Ovary (tissue), 9 donors: ENCODE results near the gene NAPB. TPM values are rescaled to one million over a fixed set of nuclear protein-coding genes. Genes with fewer than 3 reads are reported as not detected.

Experiments
- DNase-seq, 5 donors: peaks; one replicate each; pipeline ENCODE4 v3.0.0-alpha.2; 2019 to 2020
- H3K27ac ChIP-seq, 2 donors: fragments of 200-600 bp; one replicate each; pipeline versions ENCODE4 v1.5.1 to v1.8.0; 2019 to 2022
- H3K27me3 ChIP-seq: fragments of 200-600 bp; one replicate; pipeline ENCODE4 v1.8.0; 2022
- H3K36me3 ChIP-seq: fragments of 200-600 bp; sonication (generic); one replicate; pipeline ENCODE4 v1.5.1; 2019
- H3K4me1 ChIP-seq: one replicate; pipeline ENCODE4 v1.8.1; 2013; ENCODE audit warnings: mild to moderate bottlenecking, moderate library complexity; ENCODE audit not compliant: insufficient read depth
- H3K4me3 ChIP-seq: fragments of 200-600 bp; sonication (generic); one replicate; pipeline ENCODE4 v1.5.1; 2017
- H3K9me3 ChIP-seq, 2 donors: fragments of 200-600 bp in 1 of 2; sonication (generic) in 1 of 2; one replicate each; pipeline versions ENCODE4 v1.5.1 to v1.8.1; 2013 to 2019; ENCODE audit warnings: mild to moderate bottlenecking in 1 of 2, moderate library complexity in 1 of 2
- CTCF ChIP-seq, 3 donors: fragments of 450-650 bp in 2 of 3; fragments of 200-600 bp in 1 of 3; IDR thresholded peaks; one replicate each; pipeline versions ENCODE4 v1.5.1 to v1.8.0; 2016 to 2022; ENCODE audit warnings: antibody characterized with exemption in 3 of 3, mild to moderate bottlenecking in 1 of 3
- EP300 ChIP-seq: sonication (generic); formaldehyde crosslinking; IDR thresholded peaks from one replicate; pipeline ENCODE4 v1.6.1; 2017; ENCODE audit warnings: antibody characterized with exemption
- POLR2A ChIP-seq: fragments of 450-650 bp; IDR thresholded peaks from one replicate; pipeline ENCODE4 v1.6.1; 2017; ENCODE audit warnings: antibody characterized with exemption, mild to moderate bottlenecking, moderate library complexity
- WGBS, 3 donors: extraction: QIAGEN DNeasy Blood & Tissue Kit in 1 of 3; methylation state at CpG; one replicate each; pipeline versions ENCODE4 v1.1.5 to v1.1.7; 2013 to 2017; 5-methylcytosine and 5-hydroxymethylcytosine counted together
- intact Hi-C, 4 donors: fragments of 100-400 bp; cut with DNase I; formaldehyde crosslinking; loops; one replicate each; pipeline versions ENCODE4 v1.11.0 to v1.15.1; 2022 to 2023
- polyA plus RNA-seq, 2 donors: library from polyadenylated mRNA; stranded (reverse); fragments of 200-250 nt in 1 of 2; fragments of 350-450 nt in 1 of 2; fragmentation: Illumina TruSeq in 1 of 2; extraction: RNeasy Lipid Tissue Mini Kit (QIAGEN cat#74804) in 1 of 2; gene quantifications; one replicate each; pipeline ENCODE4 v1.2.3, GENCODE V29; 2013 to 2014
- total RNA-seq, 7 donors: library from RNA; depleted of rRNA in 2 of 7; stranded (reverse); fragments of >200 nt in 2 of 7; fragmentation: NEBNext Ultra II Directional in 3 of 7; extraction: Animal tissue kit (Norgen Biotek cat#: 25700) in 3 of 7; gene quantifications; one replicate each; pipeline versions ENCODE4 v1.1.0 to v1.2.4, GENCODE V29; 2016 to 2023
- donor health status: DM: no; HTN: no; CAD: no; lungs with moderate emphysema.
- donor health status: DM: no; HTN: no; CAD: no.
- donor health status: Bipolar disorder and iron deficiency.
- donor health status: DM: yes; HTN: yes; CAD: no.
- donor health status: DM: no; HTN: no; CAD: no.
- donor health status: DM: yes; HTN: yes; CAD: no.

The NAPB gene
- total and polyA plus RNA-seq, 9 donors = 9.3 to 17.9 (median 12.9) TPM

- intact Hi-C loops = loop anchor here (5.0 to 10.0 kb wide), 6 partner anchors 96 to 649 kb away; partner anchors contain the start of genes CST9 (in 2 of the 4) and THBD (in 1 of the 4)
Measured at GRCh38 chr20:23341073-23341472, 80.2 kb downstream of the NAPB start.

GRCh38 chr20:23340524-23340923 lies 80.8 kb downstream of the NAPB start:
- intact Hi-C loops = loop anchor here (5.0 to 10.0 kb wide), 6 partner anchors 96 to 648 kb away; partner anchors contain the start of genes CST9 (in 2 of the 4) and THBD (in 1 of the 4)
- Histone ChIP-seq H3K4me3 (no peak overlapping the region), H3K27ac (no peak overlapping the region), H3K4me1 (no peaks in the 10 kb centered on the region), H3K36me3 (no peaks in the 10 kb centered on the region), H3K9me3 (no peaks in the 10 kb centered on the region), H3K27me3 (no peaks in the 10 kb centered on the region)
- TF ChIP-seq CTCF (IDR thresholded peaks at IDR 0.05) (peak; percentile 9 to 54 (median 52)), POLR2A (no peak), EP300 (no peak)
- WGBS, 3 donors = 28 to 38% (median 33%) methylated on average over 9 of the region's 9 CpGs
- peak; percentile 45 to 68 (median 48) for DNase-seq

More at GRCh38 chr20:23341073-23341472, 80.2 kb downstream of the NAPB start:
- H3K36me3 ChIP-seq = no peaks in the 10 kb centered on the region
- DNase-seq = no peak
- no peak overlapping the region for H3K4me3 ChIP-seq
- no peaks in the 10 kb centered on the region for H3K4me1 ChIP-seq
- no peaks in the 10 kb centered on the region for H3K27me3 ChIP-seq
- WGBS, 3 donors = 66 to 74% (median 66%) methylated on average over 2 of the region's 2 CpGs
- TF ChIP-seq CTCF (IDR thresholded peaks at IDR 0.05) = no peak
- TF ChIP-seq EP300 = no peak
- TF ChIP-seq POLR2A = no peak
- no peak overlapping the region for H3K27ac ChIP-seq
- no peaks in the 10 kb centered on the region for H3K9me3 ChIP-seq

GRCh38 chr20:23339986-23340385 lies 81.3 kb downstream of the NAPB start:
- no peak overlapping the region for H3K27ac ChIP-seq
- intact Hi-C loops = loop anchor here (5.0 to 10.0 kb wide), 7 partner anchors 95 to 648 kb away; partner anchors contain the start of genes CST9 (in 2 of the 4), SSTR4 (in 1 of the 4) and THBD (in 1 of the 4)

GRCh38 chr20:23337312-23337711 lies 84.0 kb downstream of the NAPB start:
- intact Hi-C loops = loop anchor here in 2 of 4 donors (10.0 kb wide), 2 partner anchors 303 to 643 kb away; partner anchors contain the start of gene SSTR4 (in 1 of the 2)
- Histone ChIP-seq H3K4me3 (no peak overlapping the region), H3K27ac (no peak overlapping the region), H3K36me3 (no peaks in the 10 kb centered on the region), H3K9me3 (no peaks in the 10 kb centered on the region), H3K4me1 (no peaks in the 10 kb centered on the region), H3K27me3 (no peaks in the 10 kb centered on the region)
- DNase-seq = no peak
- TF ChIP-seq POLR2A (no peak), EP300 (no peak), CTCF (IDR thresholded peaks at IDR 0.05) (no peak)

More at GRCh38 chr20:23339986-23340385, 81.3 kb downstream of the NAPB start:
- no peak overlapping the region for H3K4me3 ChIP-seq
- H3K4me1 ChIP-seq = no peaks in the 10 kb centered on the region
- WGBS, 3 donors = 78 to 89% (median 79%) methylated on average over 13 of the region's 13 CpGs
- H3K36me3 ChIP-seq = no peaks in the 10 kb centered on the region
- TF ChIP-seq CTCF (IDR thresholded peaks at IDR 0.05) (no peak), POLR2A (no peak), EP300 (no peak)
- H3K9me3 ChIP-seq = no peaks in the 10 kb centered on the region
- no peak for DNase-seq
- no peaks in the 10 kb centered on the region for H3K27me3 ChIP-seq
